Thoracic aorta (tissue), 2 donors: Measurements from ENCODE around the gene SLC26A3. TPM values are rescaled to one million over a fixed set of nuclear protein-coding genes. Genes with fewer than 3 reads are reported as not detected.

ENCODE experiments used
- ATAC-seq: fragments of 150-250 bp; one replicate; pipeline ENCODE4 v1.8.0; 2017; ENCODE audit warnings: low read depth; ENCODE audit not compliant: insufficient number of reproducible peaks, low FRiP score
- DNase-seq: peaks from one replicate; pipeline ENCODE4 v3.0.0-alpha.2; 2020; ENCODE audit warnings: low spot score
- H3K27ac ChIP-seq, 2 donors: fragments of 200-600 bp; sonication (generic); 1 replicate in 1 of 2; 2 replicates in 1 of 2; pipeline ENCODE4 v1.5.1; 2016; ENCODE audit warnings: mild to moderate bottlenecking in 2 of 2, moderate library complexity in 2 of 2
- H3K27me3 ChIP-seq: fragments of 200-600 bp; sonication (generic); replicated peaks from 2 replicates; pipeline ENCODE4 v1.6.0; 2016; ENCODE audit warnings: mild to moderate bottlenecking; ENCODE audit not compliant: insufficient read depth
- H3K36me3 ChIP-seq: fragments of 200-600 bp; sonication (generic); one replicate; pipeline ENCODE4 v1.5.1; 2016
- H3K4me1 ChIP-seq, 2 donors: fragments of 200-600 bp; sonication (generic); 1 replicate in 1 of 2; 2 replicates in 1 of 2; pipeline versions ENCODE4 v1.5.1 to v1.6.0; 2016; ENCODE audit warnings: low read depth in 2 of 2, mild to moderate bottlenecking in 1 of 2; ENCODE audit not compliant: control insufficient read depth in 1 of 2
- H3K4me3 ChIP-seq: fragments of 200-600 bp; sonication (generic); 2 replicates; pipeline ENCODE4 v1.5.1; 2016; ENCODE audit warnings: mild to moderate bottlenecking
- H3K9me3 ChIP-seq: fragments of 200-600 bp; sonication (generic); 2 replicates; pipeline ENCODE4 v1.5.1; 2016
- CTCF ChIP-seq: fragments of 200-600 bp; sonication (generic); IDR thresholded peaks from one replicate; pipeline ENCODE4 v1.5.1; 2019; ENCODE audit warnings: antibody characterized with exemption
- total RNA-seq, 2 donors: library from RNA; depleted of rRNA; stranded (reverse); fragments of >200 nt; gene quantifications; one replicate each; pipeline versions ENCODE4 v1.1.0 to v1.2.3, GENCODE V29; 2016

SLC26A3 gene
- total RNA-seq, 2 donors from 2014 or later, result not detected

GRCh38 chr7:107809179-107809578, 6.2 kb upstream of the SLC26A3 start:
- no peaks in the 10 kb centered on the region for H3K27me3 ChIP-seq
- H3K4me1 ChIP-seq, result no peaks in the 10 kb centered on the region
- no peak for ATAC-seq
- H3K27ac ChIP-seq, result no peak overlapping the region
- H3K9me3 ChIP-seq, result no peaks in the 10 kb centered on the region
- no peaks in the 10 kb centered on the region for H3K36me3 ChIP-seq
- H3K4me3 ChIP-seq, result no peak overlapping the region
- TF ChIP-seq CTCF, result no peak
- no peak for DNase-seq

- no peaks in the 10 kb centered on the region for H3K9me3 ChIP-seq
- ATAC-seq (no peak), DNase-seq (no peak)
- H3K27me3 ChIP-seq, result no peaks in the 10 kb centered on the region
- no peaks in the 10 kb centered on the region for H3K36me3 ChIP-seq
- no peak overlapping the region for H3K27ac ChIP-seq
- no peak overlapping the region for H3K4me3 ChIP-seq
- no peaks in the 10 kb centered on the region for H3K4me1 ChIP-seq
- TF ChIP-seq CTCF, result no peak
Observed at GRCh38 chr7:107799647-107800264, 3.3 kb downstream of the SLC26A3 start.

GRCh38 chr7:107792364-107792763, 10.7 kb downstream of the SLC26A3 start:
- Histone ChIP-seq H3K27me3 (no peaks in the 10 kb centered on the region), H3K9me3 (no peaks in the 10 kb centered on the region), H3K27ac (no peak overlapping the region), H3K4me1 (no peaks in the 10 kb centered on the region), H3K36me3 (no peaks in the 10 kb centered on the region), H3K4me3 (no peak overlapping the region)
- TF ChIP-seq CTCF, result no peak
- no peak for DNase-seq
- no peak for ATAC-seq

GRCh38 chr7:107789647-107790046, 13.4 kb downstream of the SLC26A3 start:
- no peak overlapping the region for H3K27ac ChIP-seq
- no peaks in the 10 kb centered on the region for H3K9me3 ChIP-seq
- no peak for TF ChIP-seq CTCF
- H3K27me3 ChIP-seq, result no peaks in the 10 kb centered on the region
- H3K4me1 ChIP-seq, result no peaks in the 10 kb centered on the region
- H3K4me3 ChIP-seq, result no peak overlapping the region
- DNase-seq (no peak), ATAC-seq (no peak)
- H3K36me3 ChIP-seq, result no peaks in the 10 kb centered on the region

- Histone ChIP-seq H3K4me1 (no peaks in the 10 kb centered on the region), H3K9me3 (no peaks in the 10 kb centered on the region), H3K36me3 (no peaks in the 10 kb centered on the region), H3K4me3 (no peak overlapping the region), H3K27me3 (no peaks in the 10 kb centered on the region), H3K27ac (no peak overlapping the region)
- DNase-seq (no peak), ATAC-seq (no peak)
- no peak for TF ChIP-seq CTCF
Observed at GRCh38 chr7:107788662-107789061, 14.4 kb downstream of the SLC26A3 start.
